Measurements from ENCODE around the gene FGF12. TPM values are rescaled to one million over a fixed set of nuclear protein-coding genes. Genes with fewer than 3 reads are reported as not detected.

FGF12 gene
- total RNA-seq, 2 donors from 2014 or later = 0.25 to 0.48 TPM

DNA sequence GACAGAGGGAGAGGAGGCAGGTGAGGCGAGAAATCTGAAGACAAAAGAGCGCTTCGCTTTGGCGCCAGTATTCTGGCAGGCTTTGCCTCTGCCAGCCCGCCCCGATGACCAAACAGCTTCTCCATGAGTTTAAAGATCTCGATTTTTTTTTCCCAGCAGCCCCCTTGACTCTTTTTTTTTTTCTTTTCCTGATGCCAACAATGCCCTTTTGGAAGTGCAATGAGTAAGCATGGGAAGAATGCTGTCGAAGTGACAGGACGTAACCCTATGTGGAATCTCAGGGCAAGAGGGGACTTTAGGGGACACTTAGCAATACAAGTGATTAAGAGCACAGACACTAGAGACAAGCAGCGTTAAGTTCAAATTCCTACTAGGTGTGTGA lies 211.7 kb downstream of the FGF12 start:
- no peak overlapping the region for H3K4me3 ChIP-seq
- TF ChIP-seq, protein P1, sequence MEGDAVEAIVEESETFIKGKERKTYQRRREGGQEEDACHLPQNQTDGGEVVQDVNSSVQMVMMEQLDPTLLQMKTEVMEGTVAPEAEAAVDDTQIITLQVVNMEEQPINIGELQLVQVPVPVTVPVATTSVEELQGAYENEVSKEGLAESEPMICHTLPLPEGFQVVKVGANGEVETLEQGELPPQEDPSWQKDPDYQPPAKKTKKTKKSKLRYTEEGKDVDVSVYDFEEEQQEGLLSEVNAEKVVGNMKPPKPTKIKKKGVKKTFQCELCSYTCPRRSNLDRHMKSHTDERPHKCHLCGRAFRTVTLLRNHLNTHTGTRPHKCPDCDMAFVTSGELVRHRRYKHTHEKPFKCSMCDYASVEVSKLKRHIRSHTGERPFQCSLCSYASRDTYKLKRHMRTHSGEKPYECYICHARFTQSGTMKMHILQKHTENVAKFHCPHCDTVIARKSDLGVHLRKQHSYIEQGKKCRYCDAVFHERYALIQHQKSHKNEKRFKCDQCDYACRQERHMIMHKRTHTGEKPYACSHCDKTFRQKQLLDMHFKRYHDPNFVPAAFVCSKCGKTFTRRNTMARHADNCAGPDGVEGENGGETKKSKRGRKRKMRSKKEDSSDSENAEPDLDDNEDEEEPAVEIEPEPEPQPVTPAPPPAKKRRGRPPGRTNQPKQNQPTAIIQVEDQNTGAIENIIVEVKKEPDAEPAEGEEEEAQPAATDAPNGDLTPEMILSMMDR (IDR thresholded peaks at IDR 0.05) = no peak

DNA sequence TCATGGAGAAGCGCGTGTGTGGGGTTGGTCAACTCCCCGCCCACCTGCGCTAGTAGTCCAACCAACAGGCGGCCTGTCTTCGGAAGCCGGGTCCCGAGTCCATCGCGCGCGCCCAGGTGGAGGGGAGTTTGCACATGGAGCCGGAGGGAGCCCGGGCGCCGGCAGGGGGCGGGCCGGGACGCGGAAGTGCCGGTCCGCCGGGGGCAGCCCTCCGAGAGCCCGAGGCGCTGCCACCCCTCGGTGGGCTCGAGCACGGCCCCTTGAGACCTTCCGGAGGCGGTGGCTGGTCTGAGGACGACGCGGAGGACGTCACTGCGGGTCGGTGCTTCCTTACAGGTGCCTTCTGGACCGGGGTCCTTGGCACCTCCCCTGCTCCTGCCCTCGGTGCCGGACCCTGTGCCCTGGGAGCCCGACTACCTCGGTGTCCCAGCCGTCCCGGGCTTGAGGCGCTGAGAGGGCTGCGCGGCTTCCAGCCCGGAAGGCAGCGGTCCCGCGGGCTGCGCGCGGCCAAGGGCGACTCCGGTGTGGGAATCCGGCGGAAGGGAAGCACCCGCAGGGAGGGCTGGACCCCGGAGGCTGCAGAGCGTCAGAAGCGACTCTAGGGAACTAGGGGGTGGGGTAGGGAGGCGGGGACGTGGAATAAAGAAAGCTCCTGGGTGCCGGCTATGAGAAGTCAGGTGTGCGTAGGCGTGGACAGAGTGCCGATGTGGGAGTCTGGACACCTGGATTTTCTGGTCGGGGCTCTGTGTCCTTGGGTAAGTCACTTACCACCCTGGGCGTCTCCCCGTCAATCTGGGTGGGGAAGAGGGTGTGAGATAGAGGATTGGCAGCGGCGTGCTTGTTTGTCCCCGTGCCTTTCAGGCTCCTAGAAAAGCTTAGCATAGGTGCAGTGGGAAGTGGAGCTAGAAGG lies 212.3 kb downstream of the FGF12 start:
- DNase-seq = peak; percentile 20
- Histone ChIP-seq H3K27ac (no peak overlapping the region), H3K4me3 (peak overlapping the region; percentile 36), H3K27me3 (peaks cover 12% of the 10 kb centered on the region), H3K36me3 (no peaks in the 10 kb centered on the region), H3K9me3 (no peaks in the 10 kb centered on the region), H3K9ac (ENCODE audit: low read depth in 2 of 2, low read length in 2 of 2) (no peak overlapping the region), H3K4me1 (no peaks in the 10 kb centered on the region)
- intact Hi-C loops (cut with DNase I) = no loop called here
- TF ChIP-seq, protein P1 (IDR thresholded peaks at IDR 0.05) = no peak

More for the DNA sequence above, 211.7 kb downstream of the FGF12 start:
- H3K27me3 ChIP-seq = peaks cover 12% of the 10 kb centered on the region
- DNase-seq = no peak
- H3K27ac ChIP-seq = no peak overlapping the region
- intact Hi-C loops (cut with DNase I) = no loop called here
- H3K4me1 ChIP-seq = no peaks in the 10 kb centered on the region
- H3K9me3 ChIP-seq = no peaks in the 10 kb centered on the region
- H3K36me3 ChIP-seq = no peaks in the 10 kb centered on the region
- no peak overlapping the region for H3K9ac ChIP-seq (ENCODE audit: low read depth in 2 of 2, low read length in 2 of 2)

DNA sequence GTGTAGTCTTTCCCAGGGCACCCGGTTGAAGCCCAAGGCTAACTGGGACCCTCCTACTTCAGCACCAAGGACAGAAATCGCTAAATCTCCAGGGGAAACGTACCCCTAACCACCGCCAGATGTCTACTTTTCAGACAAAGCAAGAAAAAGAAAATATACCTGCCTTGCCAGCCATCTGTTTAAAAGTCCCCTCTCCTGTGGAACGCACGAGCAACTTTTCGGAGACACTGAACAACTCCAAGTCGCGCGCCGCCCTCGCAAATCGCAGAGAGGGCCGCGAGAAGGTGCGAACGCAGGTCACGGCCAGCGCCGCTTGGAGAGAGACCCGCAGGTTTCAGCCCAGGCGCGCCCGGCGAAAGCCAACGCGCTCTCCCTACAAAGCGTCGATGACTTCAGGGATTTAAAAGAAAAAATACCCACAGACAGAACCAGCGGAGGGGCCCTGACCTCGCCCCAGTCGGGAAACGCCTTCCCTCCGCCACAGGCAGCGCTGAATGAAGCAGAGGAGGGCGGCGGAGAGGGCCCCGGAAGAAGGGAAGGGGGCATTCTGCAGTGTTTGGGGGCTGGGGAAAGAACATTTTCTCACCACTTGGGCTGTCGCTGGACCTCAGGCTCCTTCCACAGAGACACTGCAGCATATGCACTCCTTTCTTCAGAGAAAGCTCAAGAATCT lies 213.1 kb downstream of the FGF12 start:
- no peaks in the 10 kb centered on the region for H3K9me3 ChIP-seq
- intact Hi-C loops (cut with DNase I) = no loop called here
- H3K27ac ChIP-seq = no peak overlapping the region
- TF ChIP-seq, protein P1 (IDR thresholded peaks at IDR 0.05) = no peak
- H3K27me3 ChIP-seq = peaks cover 12% of the 10 kb centered on the region
- H3K4me3 ChIP-seq = peak overlapping the region; percentile 36
- DNase-seq = no peak
- H3K4me1 ChIP-seq = no peaks in the 10 kb centered on the region
- no peaks in the 10 kb centered on the region for H3K36me3 ChIP-seq
- H3K9ac ChIP-seq (ENCODE audit: low read depth in 2 of 2, low read length in 2 of 2) = no peak overlapping the region

DNA sequence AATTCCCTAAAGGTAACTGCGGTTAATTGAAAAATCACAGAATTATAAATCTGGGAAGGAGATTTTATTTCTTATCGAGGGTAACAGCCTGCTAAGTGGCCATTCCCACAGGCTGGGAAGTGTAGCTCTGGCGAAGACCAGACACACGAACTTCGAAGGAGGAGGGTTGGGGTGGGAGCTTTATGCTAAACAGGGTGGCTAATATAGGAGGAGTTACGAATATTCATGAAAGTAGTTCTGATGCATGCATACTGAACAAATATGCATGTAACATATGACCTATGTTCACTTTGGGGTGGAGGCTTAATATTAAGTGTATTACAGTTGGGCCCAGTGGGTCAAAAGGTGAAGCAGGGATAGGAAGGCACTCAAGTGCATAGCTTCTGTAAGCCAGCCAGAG lies 221.6 kb downstream of the FGF12 start:
- TF ChIP-seq, protein P1 (IDR thresholded peaks at IDR 0.05) = no peak
- Histone ChIP-seq H3K4me1 (no peaks in the 10 kb centered on the region), H3K36me3 (no peaks in the 10 kb centered on the region), H3K9ac (ENCODE audit: low read depth in 2 of 2, low read length in 2 of 2) (no peak overlapping the region), H3K9me3 (no peaks in the 10 kb centered on the region), H3K27ac (no peak overlapping the region), H3K27me3 (no peaks in the 10 kb centered on the region), H3K4me3 (no peak overlapping the region)
- no peak for DNase-seq
- intact Hi-C loops (cut with DNase I) = no loop called here

DNA sequence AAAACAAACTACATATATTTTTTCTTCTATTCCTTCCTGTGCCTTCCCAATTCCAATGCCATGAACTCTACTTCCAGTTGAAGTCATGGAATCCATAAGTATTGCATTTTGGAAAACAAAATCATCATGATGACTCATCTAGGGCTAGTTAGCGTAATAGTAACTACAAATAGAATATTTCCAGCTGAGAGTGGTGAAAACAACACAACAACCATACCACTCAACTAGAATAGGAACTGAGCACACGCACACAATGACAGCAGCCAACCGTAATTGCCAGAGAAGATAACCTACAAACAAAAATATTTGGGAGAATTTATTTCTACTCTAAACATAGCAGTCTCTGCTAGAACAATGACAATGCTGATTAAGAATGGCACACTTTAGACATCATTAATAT lies 225.9 kb downstream of the FGF12 start:
- H3K9ac ChIP-seq (ENCODE audit: low read depth in 2 of 2, low read length in 2 of 2) = no peak overlapping the region
- intact Hi-C loops (cut with DNase I) = no loop called here
- H3K4me3 ChIP-seq = no peak overlapping the region
- TF ChIP-seq, protein P1 (IDR thresholded peaks at IDR 0.05) = no peak
- H3K27me3 ChIP-seq = no peaks in the 10 kb centered on the region
- no peaks in the 10 kb centered on the region for H3K9me3 ChIP-seq
- no peak overlapping the region for H3K27ac ChIP-seq
- H3K4me1 ChIP-seq = no peaks in the 10 kb centered on the region
- DNase-seq = no peak
- H3K36me3 ChIP-seq = no peaks in the 10 kb centered on the region
